SKM-1 treated with dmso at 0.1 percent for 144 hours (cell line): ENCODE data around the gene SCUBE1.

Source experiments
- DNase-seq: peaks from one replicate; lab custom pipeline; 2025; ENCODE audit not compliant: unreplicated experiment; lab: John Stamatoyannopoulos, UW

The SCUBE1 gene

GRCh38 chr22:43162412-43163150 is 180.6 kb downstream of the SCUBE1 start:
- DNase-seq = no peak

GRCh38 chr22:43160497-43161126 is 182.6 kb downstream of the SCUBE1 start:
- no peak for DNase-seq

GRCh38 chr22:43159484-43160178 is 183.5 kb downstream of the SCUBE1 start:
- DNase-seq = no peak

- no peak for DNase-seq
Measured at GRCh38 chr22:43158778-43159483, 184.2 kb downstream of the SCUBE1 start.

GRCh38 chr22:43157874-43158546 is 185.2 kb downstream of the SCUBE1 start:
- no peak for DNase-seq

- no peak for DNase-seq
Measured at GRCh38 chr22:43156413-43156812, 186.8 kb downstream of the SCUBE1 start.

- no peak for DNase-seq
Measured at GRCh38 chr22:43155789-43156188, 187.4 kb downstream of the SCUBE1 start.

- DNase-seq = no peak
Measured at GRCh38 chr22:43154887-43155536, 188.2 kb downstream of the SCUBE1 start.

GRCh38 chr22:43153899-43154298 is 189.3 kb downstream of the SCUBE1 start:
- DNase-seq = no peak

- DNase-seq = no peak
Measured at GRCh38 chr22:43152357-43153071, 190.7 kb downstream of the SCUBE1 start.

- no peak for DNase-seq
Measured at GRCh38 chr22:43152003-43152356, 191.2 kb downstream of the SCUBE1 start.

- DNase-seq = no peak
Measured at GRCh38 chr22:43151251-43152002, 191.7 kb downstream of the SCUBE1 start, which contains the start of gene TSPO. Gene TSPO, plus strand, starts transcription at chr22:43151559. Its CDS starts 7,680 bp downstream, at chr22:43159239.

GRCh38 chr22:43150731-43151206 is 192.4 kb downstream of the SCUBE1 start:
- DNase-seq = no peak

GRCh38 chr22:43148581-43148980 is 194.6 kb downstream of the SCUBE1 start:
- DNase-seq = no peak

- peak; percentile 76 for DNase-seq
Measured at GRCh38 chr22:43147821-43148220, 195.4 kb downstream of the SCUBE1 start.
